Gastroesophageal sphincter (tissue), 3 donors: ENCODE measurements around the gene NFYC.

Experiments used
- EP300 ChIP-seq: sonication (generic); formaldehyde crosslinking; IDR thresholded peaks from one replicate; pipeline ENCODE4 v1.6.1; 2017; ENCODE audit warnings: antibody characterized with exemption, mild to moderate bottlenecking
- POLR2A ChIP-seq, 2 donors: fragments of 450-650 bp; IDR thresholded peaks; one replicate each; pipeline ENCODE4 v1.6.1; 2017; ENCODE audit warnings: antibody characterized with exemption in 2 of 2, mild to moderate bottlenecking in 2 of 2, moderate library complexity in 1 of 2
- POLR2AphosphoS5 ChIP-seq: sonication (generic); formaldehyde crosslinking; IDR thresholded peaks from one replicate; pipeline ENCODE4 v1.6.1; 2017; ENCODE audit warnings: antibody characterized with exemption
- TF ChIP-seq, protein P1 (sequence below), 4 experiments: fragments of 200-600 bp in 2 of 4; fragments of 450-650 bp in 2 of 4; sonication (generic) in 1 of 4; IDR thresholded peaks; one replicate each; pipeline ENCODE4 v1.5.1; 2017 to 2019; ENCODE audit warnings: antibody characterized with exemption in 4 of 4, mild to moderate bottlenecking in 2 of 4, moderate library complexity in 2 of 4

DNA sequence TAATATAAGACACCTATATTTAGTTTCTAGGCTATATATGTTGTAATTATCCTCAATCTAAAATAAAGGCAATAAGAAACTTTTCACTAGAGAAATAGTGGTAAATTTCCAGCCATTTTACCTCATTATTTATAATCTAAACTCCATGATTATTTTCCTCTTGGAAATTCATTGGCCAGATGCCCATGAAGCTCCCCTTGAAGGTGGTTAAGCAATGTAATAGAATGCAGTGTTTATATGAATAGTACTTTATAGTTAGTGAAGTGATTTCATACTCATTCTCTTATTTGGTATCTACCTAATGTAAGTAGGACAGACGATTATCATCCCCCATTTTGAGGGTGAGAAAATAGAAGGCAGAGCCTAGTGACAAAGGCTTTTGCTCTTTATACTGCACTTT lies 26.5 kb downstream of the NFYC start:
- TF ChIP-seq, protein P1, sequence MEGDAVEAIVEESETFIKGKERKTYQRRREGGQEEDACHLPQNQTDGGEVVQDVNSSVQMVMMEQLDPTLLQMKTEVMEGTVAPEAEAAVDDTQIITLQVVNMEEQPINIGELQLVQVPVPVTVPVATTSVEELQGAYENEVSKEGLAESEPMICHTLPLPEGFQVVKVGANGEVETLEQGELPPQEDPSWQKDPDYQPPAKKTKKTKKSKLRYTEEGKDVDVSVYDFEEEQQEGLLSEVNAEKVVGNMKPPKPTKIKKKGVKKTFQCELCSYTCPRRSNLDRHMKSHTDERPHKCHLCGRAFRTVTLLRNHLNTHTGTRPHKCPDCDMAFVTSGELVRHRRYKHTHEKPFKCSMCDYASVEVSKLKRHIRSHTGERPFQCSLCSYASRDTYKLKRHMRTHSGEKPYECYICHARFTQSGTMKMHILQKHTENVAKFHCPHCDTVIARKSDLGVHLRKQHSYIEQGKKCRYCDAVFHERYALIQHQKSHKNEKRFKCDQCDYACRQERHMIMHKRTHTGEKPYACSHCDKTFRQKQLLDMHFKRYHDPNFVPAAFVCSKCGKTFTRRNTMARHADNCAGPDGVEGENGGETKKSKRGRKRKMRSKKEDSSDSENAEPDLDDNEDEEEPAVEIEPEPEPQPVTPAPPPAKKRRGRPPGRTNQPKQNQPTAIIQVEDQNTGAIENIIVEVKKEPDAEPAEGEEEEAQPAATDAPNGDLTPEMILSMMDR (IDR thresholded peaks at IDR 0.05) = no peak
- TF ChIP-seq POLR2A (IDR thresholded peaks at IDR 0.05) (no peak), POLR2AphosphoS5 (no peak), EP300 (no peak)
